GM10266 (cell line): Measurements from ENCODE around the gene FBXL17.
A peak's percentile ranks its signal among the peaks of the same experiment; 100 is the strongest.
"Not testable (repeated sequence)": the region's sequence is repeated elsewhere in the genome, so short reads cannot be mapped to it uniquely, and the experiment has no call there.

Experiments
- DNase-seq: peaks from one replicate; pipeline ENCODE4 v3.0.0; 2012; ENCODE audit errors: extremely low spot score
- CTCF ChIP-seq: IDR thresholded peaks from 2 replicates; pipeline ENCODE4 v1.5.1; 2012; ENCODE audit warnings: mild to moderate bottlenecking, low read depth; ENCODE audit not compliant: control insufficient read depth, insufficient read depth; ENCODE audit errors: missing control alignments

Gene FBXL17

GRCh38 chr5:108167174-108167573 is 214.7 kb downstream of the FBXL17 start:
- no peak for DNase-seq
- TF ChIP-seq CTCF: no peak

GRCh38 chr5:108164574-108164973 is 217.3 kb downstream of the FBXL17 start:
- TF ChIP-seq CTCF: no peak
- DNase-seq: no peak

GRCh38 chr5:108152854-108153253 is 229.0 kb downstream of the FBXL17 start:
- DNase-seq: not testable (repeated sequence)

GRCh38 chr5:108149369-108149768 is 232.5 kb downstream of the FBXL17 start:
- no peak for TF ChIP-seq CTCF
- no peak for DNase-seq

- DNase-seq: no peak
- peak; percentile 43 for TF ChIP-seq CTCF
Measured at GRCh38 chr5:108148715-108149139, 233.2 kb downstream of the FBXL17 start.

- TF ChIP-seq CTCF: no peak
- DNase-seq: no peak
Measured at GRCh38 chr5:108146222-108146621, 235.7 kb downstream of the FBXL17 start.

GRCh38 chr5:108145351-108145750 is 236.5 kb downstream of the FBXL17 start:
- no peak for TF ChIP-seq CTCF
- no peak for DNase-seq

GRCh38 chr5:108144332-108144731 is 237.6 kb downstream of the FBXL17 start:
- TF ChIP-seq CTCF: no peak
- no peak for DNase-seq
